ENCODE data around the gene ATP9A. TPM values are rescaled to one million over a fixed set of nuclear protein-coding genes. Genes with fewer than 3 reads are reported as not detected.
A peak's percentile ranks its signal among the peaks of the same experiment; 100 is the strongest.

Gene ATP9A
- total RNA-seq, 1 experiment from 2014 or later, result 12.1 TPM

DNA sequence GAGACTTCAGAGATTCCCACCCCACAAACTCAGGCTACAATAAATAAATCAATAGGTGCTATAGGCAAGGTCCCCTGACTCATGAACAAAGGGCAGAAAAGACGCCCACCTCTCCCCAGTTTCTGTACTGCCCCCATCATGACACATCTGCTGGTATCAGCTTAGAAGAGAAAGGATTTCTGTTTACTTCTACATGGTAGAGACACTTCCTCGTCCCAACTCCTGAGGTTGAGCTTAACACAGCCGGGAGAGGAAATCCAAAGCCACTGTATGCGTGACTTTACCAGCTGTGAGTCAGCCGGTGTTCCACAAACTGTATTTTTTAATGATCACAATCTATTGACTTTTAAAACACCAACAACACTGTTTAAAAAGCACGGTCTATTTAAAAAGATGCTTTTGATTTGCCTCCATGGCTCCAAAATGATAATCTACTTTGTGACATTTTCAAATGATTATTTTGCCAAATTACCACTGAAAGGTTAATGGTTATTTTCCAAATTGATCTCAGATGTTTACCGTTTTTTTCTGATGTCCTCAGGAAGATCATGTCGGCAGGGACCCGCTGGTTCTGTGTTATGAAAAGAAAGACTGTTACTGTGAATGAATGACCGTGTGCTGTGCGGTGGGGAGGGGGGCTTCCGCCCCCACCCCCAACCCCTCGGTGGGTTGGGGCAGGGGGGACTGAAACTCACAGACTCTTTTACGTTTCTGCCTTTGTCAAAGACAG lies 72.5 kb downstream of the ATP9A start:
- no peak overlapping the region for H3T11ph ChIP-seq (ENCODE audit: low read length)
- no peaks in the 10 kb centered on the region for H3K79me1 ChIP-seq (ENCODE audit: insufficient read depth, low read depth, low read length, poor library complexity, severe bottlenecking)
- no peak overlapping the region for H2BK5ac ChIP-seq (ENCODE audit: insufficient read length, low read length)
- no peak overlapping the region for H3K27ac ChIP-seq (ENCODE audit: insufficient read length, low read depth, low read length)
- H2AK5ac ChIP-seq (ENCODE audit: insufficient read length, low read length), result no peak overlapping the region
- no peak overlapping the region for H4K91ac ChIP-seq (ENCODE audit: insufficient read length, low read depth, low read length)
- H3K79me2 ChIP-seq (ENCODE audit: insufficient read depth, low read length), result no peaks in the 10 kb centered on the region
- no peak overlapping the region for H2BK15ac ChIP-seq (ENCODE audit: low read depth, low read length)
- no CpG with 5 or more reads among the region's 14 CpGs for WGBS (ENCODE audit: extremely low coverage, insufficient read length, low lambda C conversion rate)
- no peaks in the 10 kb centered on the region for H3K27me3 ChIP-seq (ENCODE audit: insufficient read depth, low read length)
- no peak overlapping the region for H3K14ac ChIP-seq (ENCODE audit: insufficient read depth, low read length)
- no peak overlapping the region for H3K9ac ChIP-seq (ENCODE audit: extremely low read depth, insufficient read length, low read length)
- no peak overlapping the region for H4K8ac ChIP-seq (replicated peaks; ENCODE audit: insufficient read length, low read depth, low read length)
- TF ChIP-seq, protein P1, sequence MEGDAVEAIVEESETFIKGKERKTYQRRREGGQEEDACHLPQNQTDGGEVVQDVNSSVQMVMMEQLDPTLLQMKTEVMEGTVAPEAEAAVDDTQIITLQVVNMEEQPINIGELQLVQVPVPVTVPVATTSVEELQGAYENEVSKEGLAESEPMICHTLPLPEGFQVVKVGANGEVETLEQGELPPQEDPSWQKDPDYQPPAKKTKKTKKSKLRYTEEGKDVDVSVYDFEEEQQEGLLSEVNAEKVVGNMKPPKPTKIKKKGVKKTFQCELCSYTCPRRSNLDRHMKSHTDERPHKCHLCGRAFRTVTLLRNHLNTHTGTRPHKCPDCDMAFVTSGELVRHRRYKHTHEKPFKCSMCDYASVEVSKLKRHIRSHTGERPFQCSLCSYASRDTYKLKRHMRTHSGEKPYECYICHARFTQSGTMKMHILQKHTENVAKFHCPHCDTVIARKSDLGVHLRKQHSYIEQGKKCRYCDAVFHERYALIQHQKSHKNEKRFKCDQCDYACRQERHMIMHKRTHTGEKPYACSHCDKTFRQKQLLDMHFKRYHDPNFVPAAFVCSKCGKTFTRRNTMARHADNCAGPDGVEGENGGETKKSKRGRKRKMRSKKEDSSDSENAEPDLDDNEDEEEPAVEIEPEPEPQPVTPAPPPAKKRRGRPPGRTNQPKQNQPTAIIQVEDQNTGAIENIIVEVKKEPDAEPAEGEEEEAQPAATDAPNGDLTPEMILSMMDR (conservative IDR thresholded peaks at IDR 0.05), result no peak
- H2AFZ ChIP-seq (ENCODE audit: low read length), result no peak overlapping the region
- Mint-ChIP-seq H3K27ac (peak overlapping the region; percentile 73 to 98 (median 97)), H3K4me3 (peak overlapping the region; percentile 19 to 69; a peak in 4 of 5 replicates), H3K36me3 (ENCODE audit: insufficient read depth in 1 of 3, low read depth in 3 of 3) (peaks cover 0 to 7% (median 0%) of the 10 kb centered on the region in 3 experiments; a peak in 3 of 7 replicates), H3K4me1 (peaks cover 31 to 44% of the 10 kb centered on the region in 2 experiments), H3K27me3 (ENCODE audit: low read depth) (no peaks in the 10 kb centered on the region), H3K9me3 (no peaks in the 10 kb centered on the region)
- H3K4ac ChIP-seq (ENCODE audit: low read depth, low read length), result no peak overlapping the region
- H2BK12ac ChIP-seq (ENCODE audit: insufficient read length, low read depth, low read length), result no peak overlapping the region
- H3K56ac ChIP-seq (ENCODE audit: insufficient read length, low read depth, low read length), result no peak overlapping the region
- H3K23ac ChIP-seq (ENCODE audit: insufficient read length, low read depth, low read length), result no peak overlapping the region
- H3K9me3 ChIP-seq (ENCODE audit: control insufficient read depth, low read depth, low read length), result no peaks in the 10 kb centered on the region
- H4K20me1 ChIP-seq (ENCODE audit: control insufficient read depth, insufficient read depth, insufficient read length), result no peaks in the 10 kb centered on the region
- no peak overlapping the region for H2BK20ac ChIP-seq (ENCODE audit: low read depth, low read length, poor library complexity, severe bottlenecking)
- H3K4me1 ChIP-seq (ENCODE audit: insufficient read depth, low read length), result no peaks in the 10 kb centered on the region; the same call in 1 of the 2 replicates
- H4K5ac ChIP-seq (ENCODE audit: insufficient read length, low read depth, low read length), result no peak overlapping the region
- H3K23me2 ChIP-seq (ENCODE audit: insufficient read length, low read depth, low read length, poor library complexity, severe bottlenecking), result no peaks in the 10 kb centered on the region
- no peak overlapping the region for H3K4me2 ChIP-seq (ENCODE audit: insufficient read depth, insufficient read length, low read length)
- no peak overlapping the region for H2BK120ac ChIP-seq (ENCODE audit: low read depth, low read length, poor library complexity, severe bottlenecking)
- no peak overlapping the region for H3K18ac ChIP-seq (ENCODE audit: insufficient read length, low read depth, low read length)
- DNase-seq, result no peak

Data from H9 (cell line).